Uterus (tissue), 2 donors: ENCODE results near the gene UBE2D1.

Experiments
- CTCF ChIP-seq, 4 experiments: fragments of 200-600 bp in 2 of 4; fragments of 450-650 bp in 2 of 4; sonication (generic) in 2 of 4; IDR thresholded peaks; one replicate each; pipeline ENCODE4 v1.5.1; 2016 to 2019; ENCODE audit warnings: antibody characterized with exemption in 4 of 4, mild to moderate bottlenecking in 2 of 4, moderate library complexity in 1 of 4
- POLR2A ChIP-seq, 2 donors: fragments of 450-650 bp; IDR thresholded peaks; one replicate each; pipeline ENCODE4 v1.6.1; 2016; ENCODE audit warnings: antibody characterized with exemption in 2 of 2, mild to moderate bottlenecking in 1 of 2, moderate library complexity in 1 of 2

DNA sequence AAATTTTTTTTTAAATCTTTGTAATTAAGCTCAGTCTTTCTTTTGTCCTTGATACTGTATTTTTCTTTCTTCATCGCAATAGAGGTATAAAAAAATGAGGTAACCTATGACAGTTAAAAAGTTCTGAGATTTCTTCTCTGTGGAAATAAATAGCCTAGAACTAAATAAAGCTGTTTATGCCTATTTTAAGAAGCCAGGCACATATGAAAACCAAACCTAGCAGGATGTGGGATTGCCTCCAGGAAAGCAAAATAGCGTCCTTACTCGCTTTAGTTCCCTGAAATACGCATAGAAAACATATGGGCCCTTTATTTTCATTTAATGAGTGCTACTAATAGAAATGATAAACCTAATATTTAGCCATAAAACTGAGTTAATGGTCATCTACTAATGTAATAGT lies 6.6 kb downstream of the UBE2D1 start:
- TF ChIP-seq CTCF (IDR thresholded peaks at IDR 0.05), result no peak
- no peak for TF ChIP-seq POLR2A (IDR thresholded peaks at IDR 0.05)
